ENCODE results near the gene PKD1.

PKD1 gene

DNA sequence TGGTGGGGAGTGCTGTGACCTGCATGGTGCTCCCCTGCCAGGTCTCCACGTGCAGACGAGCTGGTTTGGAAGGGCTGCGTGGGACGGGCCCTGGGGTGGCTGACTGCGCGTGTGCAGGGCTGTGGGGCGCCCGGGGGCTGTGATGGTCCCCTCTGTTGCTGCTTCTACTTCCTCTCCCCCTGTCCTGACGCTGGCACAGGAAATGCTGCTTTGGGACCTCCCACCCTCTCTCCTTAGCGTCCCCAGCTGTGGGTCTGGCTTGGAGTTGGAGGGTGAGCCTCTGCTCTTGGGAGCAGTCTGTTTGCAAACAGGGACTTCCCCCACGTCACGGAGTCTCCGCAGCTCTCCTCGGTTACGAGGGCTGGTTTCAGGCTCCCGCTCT, 52.7 kb downstream of the PKD1 start:
- TF ChIP-seq, protein P1, sequence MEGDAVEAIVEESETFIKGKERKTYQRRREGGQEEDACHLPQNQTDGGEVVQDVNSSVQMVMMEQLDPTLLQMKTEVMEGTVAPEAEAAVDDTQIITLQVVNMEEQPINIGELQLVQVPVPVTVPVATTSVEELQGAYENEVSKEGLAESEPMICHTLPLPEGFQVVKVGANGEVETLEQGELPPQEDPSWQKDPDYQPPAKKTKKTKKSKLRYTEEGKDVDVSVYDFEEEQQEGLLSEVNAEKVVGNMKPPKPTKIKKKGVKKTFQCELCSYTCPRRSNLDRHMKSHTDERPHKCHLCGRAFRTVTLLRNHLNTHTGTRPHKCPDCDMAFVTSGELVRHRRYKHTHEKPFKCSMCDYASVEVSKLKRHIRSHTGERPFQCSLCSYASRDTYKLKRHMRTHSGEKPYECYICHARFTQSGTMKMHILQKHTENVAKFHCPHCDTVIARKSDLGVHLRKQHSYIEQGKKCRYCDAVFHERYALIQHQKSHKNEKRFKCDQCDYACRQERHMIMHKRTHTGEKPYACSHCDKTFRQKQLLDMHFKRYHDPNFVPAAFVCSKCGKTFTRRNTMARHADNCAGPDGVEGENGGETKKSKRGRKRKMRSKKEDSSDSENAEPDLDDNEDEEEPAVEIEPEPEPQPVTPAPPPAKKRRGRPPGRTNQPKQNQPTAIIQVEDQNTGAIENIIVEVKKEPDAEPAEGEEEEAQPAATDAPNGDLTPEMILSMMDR (IDR thresholded peaks at IDR 0.05; ENCODE audit: low read length, missing control alignments): no peak
- no peak overlapping the region for H3K4me3 ChIP-seq (replicated peaks; ENCODE audit: low read depth, low read length)
- no peak for DNase-seq (ENCODE audit: low read depth)

- DNase-seq (ENCODE audit: low read depth): peak; percentile 44
- no peak overlapping the region for H3K4me3 ChIP-seq (replicated peaks; ENCODE audit: low read depth, low read length)
- TF ChIP-seq, protein P1 (IDR thresholded peaks at IDR 0.05; ENCODE audit: low read length, missing control alignments): no peak
These were observed 53.3 kb downstream of the PKD1 start for GRCh38 chr16:2082171-2082982.

GRCh38 chr16:2081201-2082084, 54.3 kb downstream of the PKD1 start:
- TF ChIP-seq, protein P1 (IDR thresholded peaks at IDR 0.05; ENCODE audit: low read length, missing control alignments): no peak
- DNase-seq (ENCODE audit: low read depth): peak; percentile 49
- no peak overlapping the region for H3K4me3 ChIP-seq (replicated peaks; ENCODE audit: low read depth, low read length)

- no peak overlapping the region for H3K4me3 ChIP-seq (replicated peaks; ENCODE audit: low read depth, low read length)
- DNase-seq (ENCODE audit: low read depth): no peak
- TF ChIP-seq, protein P1 (IDR thresholded peaks at IDR 0.05; ENCODE audit: low read length, missing control alignments): no peak
These were observed 55.7 kb downstream of the PKD1 start for GRCh38 chr16:2079991-2080390.

- H3K4me3 ChIP-seq (replicated peaks; ENCODE audit: low read depth, low read length): no peak overlapping the region
- TF ChIP-seq, protein P1 (IDR thresholded peaks at IDR 0.05; ENCODE audit: low read length, missing control alignments): no peak
- DNase-seq (ENCODE audit: low read depth): no peak
These were observed 56.3 kb downstream of the PKD1 start for GRCh38 chr16:2079311-2079800.

GRCh38 chr16:2078691-2079090, 57.0 kb downstream of the PKD1 start:
- TF ChIP-seq, protein P1 (IDR thresholded peaks at IDR 0.05; ENCODE audit: low read length, missing control alignments): no peak
- H3K4me3 ChIP-seq (replicated peaks; ENCODE audit: low read depth, low read length): no peak overlapping the region
- DNase-seq (ENCODE audit: low read depth): no peak
